Measurements from ENCODE around the gene CALD1.
A peak's percentile ranks its signal among the peaks of the same experiment; 100 is the strongest.

Gene CALD1

GRCh38 chr7:134844200-134844599, 64.8 kb downstream of the CALD1 start:
- FAIRE-seq (no peak), DNase-seq (ENCODE audit: insufficient read length, low spot score) (no peak)
- TF ChIP-seq POU2F2 (IDR thresholded peaks at IDR 0.05; ENCODE audit: low read depth, low read length) (no peak), POLR2A (IDR thresholded peaks at IDR 0.05; ENCODE audit: low read depth, low read length) (no peak), SPI1 (IDR thresholded peaks at IDR 0.05; ENCODE audit: low read depth, low read length) (no peak), POLR2AphosphoS5 (IDR thresholded peaks at IDR 0.05; ENCODE audit: low read depth, low read length) (no peak), TAF1 (IDR thresholded peaks at IDR 0.05; ENCODE audit: low read depth, low read length) (no peak), PAX5 (IDR thresholded peaks at IDR 0.05; ENCODE audit: insufficient read depth, low read length, severe bottlenecking) (no peak)

- no peak for DNase-seq (ENCODE audit: insufficient read length, low spot score)
- peak; percentile 64 for FAIRE-seq
- no peak for TF ChIP-seq SPI1 (IDR thresholded peaks at IDR 0.05; ENCODE audit: low read depth, low read length)
- no peak for TF ChIP-seq POLR2A (IDR thresholded peaks at IDR 0.05; ENCODE audit: low read depth, low read length)
- no peak for TF ChIP-seq POLR2AphosphoS5 (IDR thresholded peaks at IDR 0.05; ENCODE audit: low read depth, low read length)
- TF ChIP-seq POU2F2 (IDR thresholded peaks at IDR 0.05; ENCODE audit: low read depth, low read length), result no peak
- no peak for TF ChIP-seq TAF1 (IDR thresholded peaks at IDR 0.05; ENCODE audit: low read depth, low read length)
- TF ChIP-seq PAX5 (IDR thresholded peaks at IDR 0.05; ENCODE audit: insufficient read depth, low read length, severe bottlenecking), result no peak
These were observed 66.0 kb downstream of the CALD1 start for GRCh38 chr7:134845461-134845860.

- DNase-seq (ENCODE audit: insufficient read length, low spot score), result no peak
- no peak for TF ChIP-seq PAX5 (IDR thresholded peaks at IDR 0.05; ENCODE audit: insufficient read depth, low read length, severe bottlenecking)
- no peak for TF ChIP-seq TAF1 (IDR thresholded peaks at IDR 0.05; ENCODE audit: low read depth, low read length)
- no peak for TF ChIP-seq POLR2A (IDR thresholded peaks at IDR 0.05; ENCODE audit: low read depth, low read length)
- TF ChIP-seq POU2F2 (IDR thresholded peaks at IDR 0.05; ENCODE audit: low read depth, low read length), result no peak
- no peak for TF ChIP-seq POLR2AphosphoS5 (IDR thresholded peaks at IDR 0.05; ENCODE audit: low read depth, low read length)
- TF ChIP-seq SPI1 (IDR thresholded peaks at IDR 0.05; ENCODE audit: low read depth, low read length), result no peak
- no peak for FAIRE-seq
These were observed 68.6 kb downstream of the CALD1 start for GRCh38 chr7:134847851-134848588.

GRCh38 chr7:134850066-134850465, 70.6 kb downstream of the CALD1 start:
- TF ChIP-seq TAF1 (IDR thresholded peaks at IDR 0.05; ENCODE audit: low read depth, low read length) (no peak), POLR2A (IDR thresholded peaks at IDR 0.05; ENCODE audit: low read depth, low read length) (no peak), PAX5 (IDR thresholded peaks at IDR 0.05; ENCODE audit: insufficient read depth, low read length, severe bottlenecking) (no peak), POLR2AphosphoS5 (IDR thresholded peaks at IDR 0.05; ENCODE audit: low read depth, low read length) (no peak), SPI1 (IDR thresholded peaks at IDR 0.05; ENCODE audit: low read depth, low read length) (no peak), POU2F2 (IDR thresholded peaks at IDR 0.05; ENCODE audit: low read depth, low read length) (no peak)
- DNase-seq (ENCODE audit: insufficient read length, low spot score) (no peak), FAIRE-seq (no peak)

- no peak for TF ChIP-seq TAF1 (IDR thresholded peaks at IDR 0.05; ENCODE audit: low read depth, low read length)
- peak; percentile 35 for TF ChIP-seq SPI1 (IDR thresholded peaks at IDR 0.05; ENCODE audit: low read depth, low read length)
- TF ChIP-seq POLR2AphosphoS5 (IDR thresholded peaks at IDR 0.05; ENCODE audit: low read depth, low read length), result no peak
- DNase-seq (ENCODE audit: insufficient read length, low spot score), result no peak
- FAIRE-seq, result no peak
These were observed 71.7 kb downstream of the CALD1 start for GRCh38 chr7:134851141-134851540.

GRCh38 chr7:134852625-134853024, 73.2 kb downstream of the CALD1 start:
- no peak for FAIRE-seq
- DNase-seq (ENCODE audit: insufficient read length, low spot score), result no peak
- TF ChIP-seq PAX5 (IDR thresholded peaks at IDR 0.05; ENCODE audit: insufficient read depth, low read length, severe bottlenecking), result no peak
- no peak for TF ChIP-seq SPI1 (IDR thresholded peaks at IDR 0.05; ENCODE audit: low read depth, low read length)
- TF ChIP-seq POU2F2 (IDR thresholded peaks at IDR 0.05; ENCODE audit: low read depth, low read length), result no peak
- TF ChIP-seq TAF1 (IDR thresholded peaks at IDR 0.05; ENCODE audit: low read depth, low read length), result no peak
- TF ChIP-seq POLR2A (IDR thresholded peaks at IDR 0.05; ENCODE audit: low read depth, low read length), result no peak
- TF ChIP-seq POLR2AphosphoS5 (IDR thresholded peaks at IDR 0.05; ENCODE audit: low read depth, low read length), result no peak

GRCh38 chr7:134854816-134855215, 75.4 kb downstream of the CALD1 start:
- TF ChIP-seq POLR2A (IDR thresholded peaks at IDR 0.05; ENCODE audit: low read depth, low read length) (no peak), TAF1 (IDR thresholded peaks at IDR 0.05; ENCODE audit: low read depth, low read length) (no peak), PAX5 (IDR thresholded peaks at IDR 0.05; ENCODE audit: insufficient read depth, low read length, severe bottlenecking) (no peak), SPI1 (IDR thresholded peaks at IDR 0.05; ENCODE audit: low read depth, low read length) (no peak), POLR2AphosphoS5 (IDR thresholded peaks at IDR 0.05; ENCODE audit: low read depth, low read length) (no peak), POU2F2 (IDR thresholded peaks at IDR 0.05; ENCODE audit: low read depth, low read length) (no peak)
- FAIRE-seq (no peak), DNase-seq (ENCODE audit: insufficient read length, low spot score) (no peak)

GRCh38 chr7:134855442-134855841, 76.0 kb downstream of the CALD1 start:
- no peak for FAIRE-seq
- no peak for DNase-seq (ENCODE audit: insufficient read length, low spot score)
- TF ChIP-seq POU2F2 (IDR thresholded peaks at IDR 0.05; ENCODE audit: low read depth, low read length) (no peak), POLR2A (IDR thresholded peaks at IDR 0.05; ENCODE audit: low read depth, low read length) (no peak)

- no peak for FAIRE-seq
- TF ChIP-seq TAF1 (IDR thresholded peaks at IDR 0.05; ENCODE audit: low read depth, low read length) (no peak), SPI1 (IDR thresholded peaks at IDR 0.05; ENCODE audit: low read depth, low read length) (no peak), POU2F2 (IDR thresholded peaks at IDR 0.05; ENCODE audit: low read depth, low read length) (no peak), POLR2A (IDR thresholded peaks at IDR 0.05; ENCODE audit: low read depth, low read length) (no peak), PAX5 (IDR thresholded peaks at IDR 0.05; ENCODE audit: insufficient read depth, low read length, severe bottlenecking) (no peak), POLR2AphosphoS5 (IDR thresholded peaks at IDR 0.05; ENCODE audit: low read depth, low read length) (no peak)
These were observed 76.7 kb downstream of the CALD1 start for GRCh38 chr7:134856091-134856490.

GRCh38 chr7:134856691-134857090, 77.3 kb downstream of the CALD1 start:
- no peak for FAIRE-seq
- no peak for TF ChIP-seq POLR2AphosphoS5 (IDR thresholded peaks at IDR 0.05; ENCODE audit: low read depth, low read length)
- TF ChIP-seq TAF1 (IDR thresholded peaks at IDR 0.05; ENCODE audit: low read depth, low read length), result no peak
- TF ChIP-seq PAX5 (IDR thresholded peaks at IDR 0.05; ENCODE audit: insufficient read depth, low read length, severe bottlenecking), result no peak
- TF ChIP-seq POLR2A (IDR thresholded peaks at IDR 0.05; ENCODE audit: low read depth, low read length), result no peak
- TF ChIP-seq POU2F2 (IDR thresholded peaks at IDR 0.05; ENCODE audit: low read depth, low read length), result no peak
- TF ChIP-seq SPI1 (IDR thresholded peaks at IDR 0.05; ENCODE audit: low read depth, low read length), result no peak
- DNase-seq (ENCODE audit: insufficient read length, low spot score), result no peak

More at GRCh38 chr7:134856091-134856490, 76.7 kb downstream of the CALD1 start:
- DNase-seq (ENCODE audit: insufficient read length, low spot score), result no peak

All from GM12891 (cell line).